ENCODE data around the gene SPON2. TPM values are rescaled to one million over a fixed set of nuclear protein-coding genes. Genes with fewer than 3 reads are reported as not detected.

SPON2 gene
- total RNA-seq, 1 experiment from 2014 or later, result 3.1 TPM

DNA sequence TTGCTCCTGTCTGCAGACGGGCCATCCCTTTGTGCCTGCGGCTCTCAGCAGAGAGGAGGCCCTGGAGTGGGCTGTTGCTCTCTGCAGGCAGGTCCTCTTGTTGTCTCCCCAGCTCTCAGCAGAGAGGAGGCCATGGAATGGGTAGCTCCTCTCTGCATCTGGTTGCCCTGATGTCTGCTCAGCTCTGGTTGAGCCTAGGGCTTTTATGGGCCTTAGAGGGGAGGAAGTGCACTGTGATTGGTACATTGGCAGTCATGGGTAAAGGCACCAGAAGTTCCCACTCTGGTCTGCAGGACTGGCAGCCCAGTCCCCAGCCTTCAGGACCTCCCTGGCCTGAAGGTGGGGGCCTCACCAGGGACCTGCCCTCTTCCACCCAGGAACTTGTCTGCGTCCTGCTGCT, 21.5 kb downstream of the SPON2 start:
- no TSS peak for BruUV-seq (replicated peaks)
- no peaks in the 10 kb centered on the region for H3K4me1 ChIP-seq
- POLR2A ChIA-PET, result no interaction called here
- H3K27ac Mint-ChIP-seq (ENCODE audit: unreplicated experiment), result no peak overlapping the region
- no peaks in the 10 kb centered on the region; the same call in 1 of the 2 replicates for H3K27me3 ChIP-seq (replicated peaks; ENCODE audit: control insufficient read depth, insufficient read depth, low read length)
- no peak overlapping the region for H3K4me3 Mint-ChIP-seq (ENCODE audit: unreplicated experiment)
- H3K27me3 Mint-ChIP-seq (ENCODE audit: insufficient read depth, unreplicated experiment), result peaks cover 36% of the 10 kb centered on the region
- H3K4me3 ChIP-seq (ENCODE audit: low read depth, low read length), result no peak overlapping the region
- H3K36me3 Mint-ChIP-seq (ENCODE audit: insufficient read depth, unreplicated experiment), result no peaks in the 10 kb centered on the region
- CTCF ChIA-PET, result no interaction called here
- TF ChIP-seq, protein P1, sequence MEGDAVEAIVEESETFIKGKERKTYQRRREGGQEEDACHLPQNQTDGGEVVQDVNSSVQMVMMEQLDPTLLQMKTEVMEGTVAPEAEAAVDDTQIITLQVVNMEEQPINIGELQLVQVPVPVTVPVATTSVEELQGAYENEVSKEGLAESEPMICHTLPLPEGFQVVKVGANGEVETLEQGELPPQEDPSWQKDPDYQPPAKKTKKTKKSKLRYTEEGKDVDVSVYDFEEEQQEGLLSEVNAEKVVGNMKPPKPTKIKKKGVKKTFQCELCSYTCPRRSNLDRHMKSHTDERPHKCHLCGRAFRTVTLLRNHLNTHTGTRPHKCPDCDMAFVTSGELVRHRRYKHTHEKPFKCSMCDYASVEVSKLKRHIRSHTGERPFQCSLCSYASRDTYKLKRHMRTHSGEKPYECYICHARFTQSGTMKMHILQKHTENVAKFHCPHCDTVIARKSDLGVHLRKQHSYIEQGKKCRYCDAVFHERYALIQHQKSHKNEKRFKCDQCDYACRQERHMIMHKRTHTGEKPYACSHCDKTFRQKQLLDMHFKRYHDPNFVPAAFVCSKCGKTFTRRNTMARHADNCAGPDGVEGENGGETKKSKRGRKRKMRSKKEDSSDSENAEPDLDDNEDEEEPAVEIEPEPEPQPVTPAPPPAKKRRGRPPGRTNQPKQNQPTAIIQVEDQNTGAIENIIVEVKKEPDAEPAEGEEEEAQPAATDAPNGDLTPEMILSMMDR (IDR thresholded peaks at IDR 0.05; ENCODE audit: insufficient read depth in 1 of 2, low read depth in 1 of 2, low read length in 1 of 2, severe bottlenecking in 1 of 2, unreplicated experiment in 1 of 2), result no peak
- no peaks in the 10 kb centered on the region for H3K9me3 ChIP-seq
- intact Hi-C loops (cut with micrococcal nuclease; ENCODE audit: unreplicated experiment), result no loop called here
- no peak for DNase-seq
- peaks cover 11% of the 10 kb centered on the region for H3K9me3 Mint-ChIP-seq (ENCODE audit: unreplicated experiment)
- H3K36me3 ChIP-seq (ENCODE audit: control insufficient read depth, insufficient read depth, low read length), result no peaks in the 10 kb centered on the region
- no peaks in the 10 kb centered on the region for H3K4me1 Mint-ChIP-seq (ENCODE audit: low read depth, unreplicated experiment)

DNA sequence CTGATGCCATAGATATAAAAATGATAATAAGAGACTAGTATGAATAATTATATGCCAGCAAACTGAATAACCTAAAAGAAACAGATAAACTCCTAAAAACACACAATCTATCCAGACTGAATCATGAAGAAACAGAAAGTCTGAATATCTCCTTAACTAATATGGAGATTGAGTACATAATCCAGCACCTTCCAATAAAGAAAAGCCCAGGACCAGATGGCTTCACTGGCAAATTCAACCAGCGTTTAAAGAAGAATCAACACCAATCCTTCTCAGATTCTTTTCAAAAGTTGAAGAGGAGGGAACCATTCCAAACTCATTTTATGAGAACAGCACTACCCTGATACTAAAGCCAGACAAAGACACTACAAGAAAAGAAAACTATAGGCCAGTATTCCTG, 32.5 kb downstream of the SPON2 start:
- Histone ChIP-seq H3K9me3 (no peaks in the 10 kb centered on the region), H3K4me1 (no peaks in the 10 kb centered on the region), H3K4me3 (ENCODE audit: low read depth, low read length) (no peak overlapping the region), H3K27me3 (replicated peaks; ENCODE audit: control insufficient read depth, insufficient read depth, low read length) (no peaks in the 10 kb centered on the region), H3K36me3 (ENCODE audit: control insufficient read depth, insufficient read depth, low read length) (no peaks in the 10 kb centered on the region)
- no peak for DNase-seq
- Mint-ChIP-seq H3K4me1 (ENCODE audit: low read depth, unreplicated experiment) (no peaks in the 10 kb centered on the region), H3K4me3 (ENCODE audit: unreplicated experiment) (no peak overlapping the region), H3K27me3 (ENCODE audit: insufficient read depth, unreplicated experiment) (peaks cover 28% of the 10 kb centered on the region), H3K36me3 (ENCODE audit: insufficient read depth, unreplicated experiment) (no peaks in the 10 kb centered on the region), H3K27ac (ENCODE audit: unreplicated experiment) (no peak overlapping the region), H3K9me3 (ENCODE audit: unreplicated experiment) (peaks cover 7% of the 10 kb centered on the region)
- BruUV-seq (replicated peaks), result no TSS peak
- CTCF ChIA-PET, result no interaction called here
- TF ChIP-seq, protein P1 (IDR thresholded peaks at IDR 0.05; ENCODE audit: insufficient read depth in 1 of 2, low read depth in 1 of 2, low read length in 1 of 2, severe bottlenecking in 1 of 2, unreplicated experiment in 1 of 2), result no peak
- intact Hi-C loops (cut with micrococcal nuclease; ENCODE audit: unreplicated experiment), result no loop called here
- POLR2A ChIA-PET, result no interaction called here

DNA sequence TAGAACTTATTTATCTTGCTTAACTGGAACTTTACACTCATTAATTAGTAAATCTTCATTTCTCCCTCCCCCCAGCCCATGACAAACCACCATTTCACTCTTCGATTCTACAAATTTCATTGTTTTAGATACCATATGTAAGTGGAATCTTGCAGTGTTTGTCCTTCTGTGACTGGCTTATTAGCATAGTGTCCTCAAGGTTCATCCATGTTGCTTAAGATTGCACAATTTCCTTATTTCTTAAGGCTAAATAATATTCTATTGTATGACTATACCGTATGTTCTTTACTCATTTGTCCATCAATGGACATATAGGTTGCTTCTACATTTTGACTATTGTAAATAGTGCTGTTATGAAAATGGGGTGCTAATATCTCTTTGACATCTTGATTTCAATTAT, 34.5 kb downstream of the SPON2 start:
- ChIA-PET CTCF (no interaction called here), POLR2A (no interaction called here)
- TF ChIP-seq, protein P1 (IDR thresholded peaks at IDR 0.05; ENCODE audit: insufficient read depth in 1 of 2, low read depth in 1 of 2, low read length in 1 of 2, severe bottlenecking in 1 of 2, unreplicated experiment in 1 of 2), result no peak
- no peaks in the 10 kb centered on the region for H3K4me1 Mint-ChIP-seq (ENCODE audit: low read depth, unreplicated experiment)
- Histone ChIP-seq H3K9me3 (no peaks in the 10 kb centered on the region), H3K36me3 (ENCODE audit: control insufficient read depth, insufficient read depth, low read length) (no peaks in the 10 kb centered on the region), H3K27me3 (replicated peaks; ENCODE audit: control insufficient read depth, insufficient read depth, low read length) (no peaks in the 10 kb centered on the region), H3K4me1 (no peaks in the 10 kb centered on the region), H3K4me3 (ENCODE audit: low read depth, low read length) (no peak overlapping the region)
- H3K27me3 Mint-ChIP-seq (ENCODE audit: insufficient read depth, unreplicated experiment), result peaks cover 26% of the 10 kb centered on the region
- DNase-seq, result no peak
- no peaks in the 10 kb centered on the region for H3K36me3 Mint-ChIP-seq (ENCODE audit: insufficient read depth, unreplicated experiment)
- intact Hi-C loops (cut with micrococcal nuclease; ENCODE audit: unreplicated experiment), result no loop called here
- H3K9me3 Mint-ChIP-seq (ENCODE audit: unreplicated experiment), result no peaks in the 10 kb centered on the region
- no TSS peak for BruUV-seq (replicated peaks)
- no peak overlapping the region for H3K4me3 Mint-ChIP-seq (ENCODE audit: unreplicated experiment)
- H3K27ac Mint-ChIP-seq (ENCODE audit: unreplicated experiment), result no peak overlapping the region
